Stimulated activated naive CD4-positive, alpha-beta T cell treated with Interleukin-2 at 50 U/mL for 16 hours (primary cell): ENCODE data around the gene BCL11B.

ENCODE experiments used
- DNase-seq: peaks from one replicate; lab custom pipeline; 2025; lab: John Stamatoyannopoulos, UW

BCL11B gene

GRCh38 chr14:99254328-99255009, 17.5 kb downstream of the BCL11B start:
- DNase-seq = no peak

DNA sequence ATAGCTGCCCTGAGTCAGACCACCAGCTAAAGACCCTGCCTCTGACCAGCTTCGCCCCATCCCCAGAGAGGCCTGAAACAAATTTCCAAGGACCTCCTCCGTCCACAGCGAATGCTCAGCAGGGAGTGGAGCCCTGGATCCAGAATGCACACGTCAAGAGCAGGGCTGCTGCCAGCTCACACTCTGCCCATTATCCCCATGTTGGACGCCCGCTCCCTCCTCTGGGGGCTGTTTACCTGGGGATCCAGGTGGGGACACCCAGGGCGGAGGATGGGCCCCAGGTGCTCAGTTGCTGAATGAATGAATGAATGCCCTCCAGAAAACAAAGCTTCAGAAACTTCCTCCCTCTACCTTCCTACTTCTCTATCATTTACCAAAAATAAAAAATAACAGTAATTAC, 18.1 kb downstream of the BCL11B start:
- no peak for DNase-seq

DNA sequence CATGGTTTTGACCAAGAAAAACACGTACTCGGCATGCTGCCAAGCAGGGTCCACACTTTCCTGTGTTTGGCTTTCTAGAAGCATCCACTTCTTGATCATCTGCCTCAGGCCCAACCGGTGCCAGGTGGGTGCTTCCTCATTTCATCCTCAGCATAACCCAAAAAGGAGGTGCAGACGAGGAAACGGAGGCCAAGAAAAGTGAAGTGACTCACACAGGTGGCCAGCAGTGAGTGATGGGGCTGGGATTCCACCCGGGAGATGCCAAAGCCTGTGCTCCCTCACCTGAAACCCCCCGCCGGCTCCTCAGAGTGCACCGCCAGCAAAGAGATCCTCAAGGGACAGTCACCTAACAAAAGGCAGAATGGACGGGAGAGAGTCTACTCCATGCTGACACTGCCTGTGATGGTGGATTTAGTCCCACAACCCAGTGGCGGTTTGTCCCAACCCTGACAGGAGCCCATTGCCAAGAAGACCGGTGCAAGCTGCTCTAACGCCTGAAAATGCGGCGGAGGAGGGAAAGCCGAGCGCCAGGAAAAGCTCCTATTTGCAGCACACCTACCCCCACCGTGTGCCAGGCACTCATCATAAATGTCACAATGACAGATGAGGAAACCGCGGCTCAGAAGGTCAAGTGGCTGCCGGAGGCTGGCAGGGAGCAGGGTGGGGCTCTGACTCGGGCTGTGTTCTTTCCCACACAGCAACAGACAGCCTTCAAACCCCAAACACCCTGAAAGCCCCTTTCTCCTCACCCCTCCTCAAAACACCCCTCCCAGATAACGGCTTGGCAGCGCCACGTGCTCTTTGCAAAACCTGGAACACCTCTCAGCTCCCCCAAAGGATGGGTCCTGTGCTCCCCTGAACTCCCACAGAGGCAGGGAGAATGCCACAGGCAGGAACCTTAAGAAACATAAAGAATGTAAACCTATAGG, 18.8 kb downstream of the BCL11B start:
- peak; percentile 45 for DNase-seq

DNA sequence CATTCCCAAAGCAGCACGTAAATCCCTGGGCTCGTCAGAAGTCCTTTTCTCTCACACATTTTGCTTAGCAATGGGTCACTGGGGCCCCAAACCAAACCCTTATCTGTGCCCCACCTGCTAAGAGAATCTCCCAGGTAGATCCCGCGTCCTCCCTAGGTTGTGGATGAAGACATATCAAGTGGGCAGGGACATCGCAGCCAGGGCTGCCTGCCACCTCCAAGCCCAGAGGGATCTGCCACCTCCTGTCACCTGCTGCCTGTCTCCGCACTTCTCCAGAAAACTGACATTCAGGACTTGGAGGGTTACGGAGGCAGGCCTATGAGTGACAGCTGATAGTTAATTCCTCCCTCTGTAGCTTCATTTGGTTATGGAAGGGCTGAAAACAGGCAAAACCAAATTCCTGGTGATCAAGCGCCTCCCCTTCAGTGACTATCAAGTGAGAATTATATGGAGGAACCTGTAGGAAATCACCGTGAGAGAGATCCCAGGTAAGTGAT, 19.5 kb downstream of the BCL11B start:
- DNase-seq = no peak

GRCh38 chr14:99251721-99252120, 20.3 kb downstream of the BCL11B start:
- DNase-seq = no peak

GRCh38 chr14:99250636-99251208, 21.3 kb downstream of the BCL11B start:
- no peak for DNase-seq

DNA sequence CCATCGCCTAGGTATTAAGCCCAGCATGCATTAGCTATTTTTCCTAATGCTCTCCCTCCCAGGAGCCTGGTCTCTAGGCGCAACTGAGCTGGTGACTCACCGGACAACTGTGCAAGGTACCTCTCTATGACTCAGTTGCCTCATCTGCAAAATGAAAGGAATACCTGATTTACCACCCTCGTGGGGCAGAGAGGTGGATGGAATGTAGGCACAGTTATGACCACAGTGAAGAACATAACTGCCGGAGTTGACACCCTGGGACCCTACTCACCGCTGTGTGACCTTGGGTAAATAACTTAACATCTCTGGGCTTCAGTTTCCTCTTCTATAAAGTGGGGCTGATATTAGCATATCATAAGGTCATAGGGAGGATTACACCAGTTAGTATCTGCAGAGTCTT, 22.6 kb downstream of the BCL11B start:
- DNase-seq = peak; percentile 42

DNA sequence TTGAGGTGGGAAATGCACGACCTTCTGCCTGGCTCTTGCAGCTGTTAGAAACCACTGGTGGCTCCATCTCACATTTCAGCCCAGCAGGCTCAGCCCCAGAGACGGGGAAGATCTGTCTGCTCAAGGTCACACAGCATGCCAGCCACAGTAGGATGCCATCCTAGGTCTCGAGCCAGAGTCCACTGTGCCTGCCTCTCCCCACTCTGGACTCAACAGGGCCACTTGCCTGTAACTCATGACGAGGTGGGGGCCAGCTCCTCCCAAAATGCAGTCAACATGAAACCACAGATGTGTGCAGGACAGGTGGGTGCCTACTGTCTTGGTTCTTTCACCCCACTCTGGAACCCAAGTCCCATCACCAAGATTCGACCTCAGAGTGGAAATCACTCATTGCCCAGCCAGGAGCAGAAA, 23.2 kb downstream of the BCL11B start:
- DNase-seq = no peak

GRCh38 chr14:99247772-99248171, 24.2 kb downstream of the BCL11B start:
- DNase-seq = no peak

GRCh38 chr14:99247101-99247729, 24.8 kb downstream of the BCL11B start:
- no peak for DNase-seq

DNA sequence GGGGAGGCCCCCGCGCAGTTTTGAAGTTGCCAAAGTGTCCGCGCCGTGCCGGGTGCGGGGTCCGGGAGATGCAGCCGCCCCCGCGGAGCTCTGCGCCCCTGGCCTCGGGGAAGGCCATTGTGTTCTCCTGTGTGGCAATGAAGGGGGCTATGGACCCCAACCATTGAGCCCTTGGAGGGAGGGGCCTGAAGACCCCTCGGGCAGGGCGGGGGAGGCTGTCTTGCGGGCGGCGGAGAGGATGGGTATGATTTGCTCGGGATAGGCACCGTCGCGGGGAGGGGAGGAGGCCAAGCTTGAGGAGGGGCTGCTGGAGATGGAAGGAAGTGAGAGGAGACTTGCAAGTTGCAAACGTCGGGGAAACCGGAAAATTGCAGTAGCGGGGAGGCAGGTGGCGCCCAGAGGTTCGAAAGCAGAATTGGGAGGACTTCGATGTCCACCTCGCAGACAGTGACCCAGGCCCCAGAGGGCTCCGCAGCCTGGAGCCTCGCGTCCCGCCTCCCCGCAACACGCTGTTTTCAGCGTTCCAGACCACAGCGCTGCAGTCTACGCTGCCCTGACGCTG, 25.4 kb downstream of the BCL11B start:
- DNase-seq = peak; percentile 33

DNA sequence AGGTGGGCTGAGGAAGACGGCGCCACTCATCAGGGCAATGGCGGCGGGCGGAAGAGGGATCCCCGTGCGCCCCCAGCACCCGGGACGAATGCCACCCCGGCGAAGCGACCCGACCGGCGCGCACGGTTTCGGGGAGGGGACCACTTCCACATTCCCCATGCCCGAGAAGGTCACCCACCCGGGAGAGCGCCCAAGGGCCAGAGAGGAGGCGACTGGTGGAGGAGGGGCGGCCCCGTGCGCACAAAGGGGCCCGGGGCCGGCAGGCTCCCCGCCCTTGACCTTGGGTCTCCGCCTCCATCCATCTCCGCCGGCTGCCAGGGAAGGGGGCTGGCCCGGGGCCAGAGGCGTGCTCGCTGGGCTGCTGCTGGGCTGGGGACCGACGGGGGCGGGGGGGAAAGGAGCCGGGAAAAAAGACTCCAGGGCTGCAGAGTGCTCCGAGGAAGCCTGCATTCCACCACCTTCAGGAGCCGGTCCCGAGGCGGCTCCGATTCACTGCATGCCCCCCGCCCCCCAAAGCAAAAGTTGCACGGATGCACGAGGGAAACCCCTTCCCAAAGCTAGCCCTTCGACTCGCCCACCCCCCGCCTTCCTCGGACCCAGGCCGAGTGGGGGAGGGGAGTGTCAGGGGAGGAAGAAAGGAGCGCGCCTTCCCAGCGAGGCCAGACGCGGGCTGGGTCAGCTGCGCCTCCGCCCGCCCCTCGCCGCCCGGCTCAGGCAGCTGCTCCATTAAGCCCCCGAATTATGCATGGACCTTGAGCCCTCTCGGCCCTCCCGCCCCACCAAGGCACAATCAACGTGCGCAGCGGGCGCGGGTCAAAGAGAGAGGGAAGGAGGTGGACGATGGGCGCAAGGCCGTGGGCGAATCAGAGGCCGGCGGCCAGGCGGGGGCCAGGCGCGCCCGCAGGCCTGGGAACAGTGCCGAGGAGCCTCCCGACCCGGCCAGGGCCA, 26.2 kb downstream of the BCL11B start:
- DNase-seq = no peak

GRCh38 chr14:99244941-99245563, 26.9 kb downstream of the BCL11B start:
- no peak for DNase-seq

- no peak for DNase-seq
These were observed 27.6 kb downstream of the BCL11B start for GRCh38 chr14:99244367-99244901.

- peak; percentile 48 for DNase-seq
These were observed 28.9 kb downstream of the BCL11B start for GRCh38 chr14:99242816-99243721.

- no peak for DNase-seq
These were observed 29.8 kb downstream of the BCL11B start for GRCh38 chr14:99242238-99242637.

DNA sequence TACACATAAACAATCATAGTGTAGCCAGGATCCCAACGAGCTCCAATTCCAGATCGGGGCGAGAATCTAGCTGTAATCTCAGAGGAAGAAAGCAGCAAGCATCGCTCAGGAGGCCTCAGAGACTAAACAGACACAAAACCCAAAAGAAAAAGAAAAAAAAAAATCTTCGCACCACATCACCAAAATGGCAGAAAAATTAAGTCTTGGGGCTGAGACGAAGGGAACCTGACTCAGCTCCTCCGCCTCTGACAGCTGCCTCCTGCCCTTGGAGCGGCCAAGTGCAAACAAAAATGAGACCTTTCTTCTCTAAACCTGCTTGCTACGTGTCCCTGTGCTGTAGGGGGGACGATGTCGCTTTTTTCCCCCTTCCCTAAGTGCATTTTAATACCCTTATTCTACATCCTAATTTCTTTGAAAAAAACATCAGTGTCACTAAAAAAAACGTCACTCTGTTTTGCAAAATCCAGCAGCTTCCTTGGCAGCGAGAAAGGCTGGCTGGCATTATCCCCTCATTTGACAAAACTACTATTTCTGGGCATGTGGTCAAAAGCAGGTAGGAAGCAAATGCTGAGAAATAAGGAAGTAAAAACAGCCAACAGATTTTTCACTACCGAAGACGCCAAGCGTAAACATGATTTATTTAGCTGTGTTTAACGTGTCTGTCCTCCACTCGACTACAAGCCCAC, 30.5 kb downstream of the BCL11B start:
- peak; percentile 50 for DNase-seq

GRCh38 chr14:99240627-99241324, 31.2 kb downstream of the BCL11B start:
- DNase-seq = no peak
